ENCODE results near the gene ATP11C. TPM values are rescaled to one million over a fixed set of nuclear protein-coding genes. Genes with fewer than 3 reads are reported as not detected.

The ATP11C gene
- total RNA-seq, 1 experiment from 2014 or later = 102 TPM

Other genes with a start within 250 kb of the ATP11C start
- gene MCF2, start 224.9 kb downstream of the ATP11C start, total RNA-seq (2014; rRNA removed; shearing (Covaris generic)) = 1.1 and 2.3 TPM in 2 replicates
- not detected in 2 replicates for gene CXorf66, start 32.5 kb upstream of the ATP11C start, total RNA-seq (2014; rRNA removed; shearing (Covaris generic))

Measured in H7 (cell line).